GM12878 (cell line): ENCODE data around the gene HTR6. TPM values are rescaled to one million over a fixed set of nuclear protein-coding genes. Genes with fewer than 3 reads are reported as not detected.

Experiments used
- ATAC-seq: fragments of 200-7000 bp; cut with Tn5 transposase; 3 replicates; pipeline ENCODE4 v1.9.1; 2020; ENCODE audit warnings: mild to moderate bottlenecking, moderate library complexity
- BruUV-seq: library from RNA; stranded (reverse); fragments of 400-500 nt; replicated peaks from 2 replicates; lab custom pipeline; 2021; lab: Mats Ljungman, UMichigan
- CTCF ChIA-PET: fragments of 300-600 bp; sonication (Branson Sonifier 250); formaldehyde crosslinking; extraction: SDS; loops from one replicate; lab custom pipeline; 2021; ENCODE audit warnings: inconsistent platforms; lab: Yijun Ruan, JAX
- POLR2A ChIA-PET: fragments of 350-600 bp; formaldehyde crosslinking; extraction: SDS; loops from one replicate; lab custom pipeline; 2021; ENCODE audit warnings: inconsistent platforms; lab: Charles Lee
- RAD21 ChIA-PET: fragments of 300-600 bp; sonication (Branson Sonifier 250); formaldehyde crosslinking; loops from one replicate; lab custom pipeline; 2023; ENCODE audit warnings: antibody characterized with exemption; ENCODE audit not compliant: unreplicated experiment; lab: Charles Lee
- SMC1A ChIA-PET: fragments of 300-600 bp; sonication (Branson Sonifier 250); formaldehyde crosslinking; loops from one replicate; lab custom pipeline; 2023; ENCODE audit not compliant: unreplicated experiment, uncharacterized antibody; lab: Charles Lee
- DNase-seq: peaks from one replicate; pipeline ENCODE4 v3.0.0-alpha.2; 2011; ENCODE audit warnings: low read depth, low spot score
- FAIRE-seq: peaks from 3 replicates; lab custom pipeline; 2011; peaks lifted over from hg19 to GRCh38; lab: Jason Lieb, UNC
- H2AFZ ChIP-seq: 2 replicates; pipeline ENCODE4 v1.6.0; 2011; ENCODE audit warnings: low read depth, low read length, control low read depth; ENCODE audit not compliant: control insufficient read depth
- H3K27ac ChIP-seq: 2 replicates; pipeline ENCODE4 v1.5.1; 2011; ENCODE audit warnings: control low read depth; ENCODE audit not compliant: control insufficient read depth, insufficient read depth
- H3K27me3 ChIP-seq, 2 experiments: replicated peaks in 1 of 2; 2 replicates each; pipeline versions ENCODE4 v1.6.0 to v1.6.1; 2011; ENCODE audit warnings: low read length in 1 of 2; ENCODE audit not compliant: control insufficient read depth in 2 of 2, insufficient read depth in 2 of 2
- H3K36me3 ChIP-seq, 2 experiments: 2 replicates each; pipeline ENCODE4 v1.5.1; 2011; ENCODE audit warnings: low read length in 1 of 2; ENCODE audit not compliant: control insufficient read depth in 2 of 2, insufficient read depth in 2 of 2
- H3K4me1 ChIP-seq: 2 replicates; pipeline ENCODE4 v1.6.1; 2011; ENCODE audit warnings: mild to moderate bottlenecking, low read length, moderate library complexity, mixed read lengths; ENCODE audit not compliant: control insufficient read depth, insufficient read depth
- H3K4me2 ChIP-seq: 2 replicates; pipeline ENCODE4 v1.6.0; 2011; ENCODE audit warnings: control low read depth; ENCODE audit not compliant: control insufficient read depth, insufficient read depth
- H3K4me3 ChIP-seq: fragments of 200-600 bp; sonication (generic); 2 replicates; pipeline ENCODE4 v1.5.1; 2016
- H3K79me2 ChIP-seq: 2 replicates; pipeline ENCODE4 v1.6.0; 2011; ENCODE audit warnings: low read length; ENCODE audit not compliant: control insufficient read depth, insufficient read depth
- H3K9ac ChIP-seq: 2 replicates; pipeline ENCODE4 v1.8.0; 2011; ENCODE audit warnings: low read length, control low read depth, mixed read lengths; ENCODE audit not compliant: control insufficient read depth, insufficient read depth
- H3K9me3 ChIP-seq: replicated peaks from 3 replicates; pipeline ENCODE4 v1.5.1; 2011; ENCODE audit warnings: mild to moderate bottlenecking, low read length; ENCODE audit not compliant: control insufficient read depth, insufficient read depth
- H4K20me1 ChIP-seq: 2 replicates; pipeline ENCODE4 v1.6.0; 2011; ENCODE audit not compliant: control insufficient read depth, insufficient read depth
- ELK1 ChIP-seq: IDR thresholded peaks from 2 replicates; pipeline ENCODE4 v1.6.1; 2012; ENCODE audit warnings: low read depth, low read length, improper control_type of control experiment
- HDAC6 ChIP-seq: fragments of 200-600 bp; sonication (generic); IDR thresholded peaks from one replicate; pipeline ENCODE4 v1.8.0; 2017; ENCODE audit warnings: antibody characterized with exemption; ENCODE audit not compliant: unreplicated experiment
- LARP7 ChIP-seq: fragments of 450-650 bp; IDR thresholded peaks from 2 replicates; pipeline ENCODE4 v1.6.1; 2017; ENCODE audit warnings: mild to moderate bottlenecking
- RELA ChIP-seq: fragments of 450-650 bp; IDR thresholded peaks from 2 replicates; pipeline ENCODE4 v1.8.0; 2014; ENCODE audit warnings: borderline replicate concordance; ENCODE audit not compliant: partially characterized antibody
- USF2 ChIP-seq: IDR thresholded peaks from 2 replicates; pipeline ENCODE4 v1.6.1; 2011; ENCODE audit warnings: low read depth, low read length, improper control_type of control experiment, borderline replicate concordance
- ZNF207 ChIP-seq: fragments of 450-650 bp; IDR thresholded peaks from 2 replicates; pipeline ENCODE4 v1.6.1; 2014; ENCODE audit warnings: antibody characterized with exemption, mild to moderate bottlenecking, borderline replicate concordance
- ZNF274 ChIP-seq: IDR thresholded peaks from one replicate; pipeline ENCODE4 v1.8.0; 2011; ENCODE audit not compliant: insufficient read length, insufficient read depth
- WGBS: methylation state at CpG from one replicate; pipeline ENCODE4 v1.1.6; 2016; ENCODE audit warnings: low lambda C conversion rate; ENCODE audit not compliant: insufficient replicate concordance, insufficient coverage; ENCODE audit errors: missing lambda C conversion rate; 5-methylcytosine and 5-hydroxymethylcytosine counted together
- in situ Hi-C: fragments of 300-500 bp; cut with MboI; formaldehyde crosslinking; loops from 9 replicates; pipeline ENCODE4 v1.14.3; 2018; ENCODE audit warnings: mixed read lengths
- intact Hi-C: fragments of 100-400 bp; cut with micrococcal nuclease; formaldehyde crosslinking; loops from one replicate; pipeline ENCODE4 v1.14.2; 2022; ENCODE audit not compliant: unreplicated experiment
- polyA plus RNA-seq, 11 experiments: library from polyadenylated mRNA; depleted of rRNA in 4 of 11; unstranded in 6 of 11; stranded (reverse) in 5 of 11; fragments of >200 nt; fragmentation: Nextera tagmentation in 4 of 11; fragmentation: Illumina TruSeq in 1 of 11; extraction: Ambion mirVana in 4 of 11; extraction: Trizol in 1 of 11; gene quantifications; 1 replicate in 1 of 11; 2 replicates in 10 of 11; pipeline versions ENCODE4 v1.2.1 to v1.2.3, GENCODE V29; 2011 to 2016; ENCODE audit warnings: inconsistent platforms in 2 of 11, missing spikeins in 2 of 11, low read depth in 1 of 11
- total RNA-seq, 4 experiments: library from RNA; depleted of rRNA in 3 of 4; stranded (reverse); fragments of >200 nt in 3 of 4; fragmentation: Illumina TruSeq in 1 of 4; extraction: Trizol in 1 of 4; gene quantifications; 2 replicates each; pipeline versions ENCODE4 v1.2.1 to v1.2.3, GENCODE V29; 2013 to 2021

HTR6 gene
- total and polyA plus RNA-seq, 10 of the 15 experiments (the other 5 are each of a cell fraction or from before 2014, with no cell fraction given), result 0.03 to 5.3 (median 1.7) TPM; not detected in 2

- RAD21 ChIA-PET, result no interaction called here
- Histone ChIP-seq H3K9ac (no peak overlapping the region), H3K9me3 (no peaks in the 10 kb centered on the region), H3K4me3 (no peak overlapping the region), H3K27ac (no peak overlapping the region), H3K27me3 (no peaks in the 10 kb centered on the region), H3K4me2 (no peak overlapping the region), H3K4me1 (peaks cover 20% of the 10 kb centered on the region), H2AFZ (no peak overlapping the region), H3K36me3 (peaks cover 0 to 4% of the 10 kb centered on the region in 2 experiments; a peak in 1 of 4 replicates), H3K79me2 (no peaks in the 10 kb centered on the region), H4K20me1 (no peaks in the 10 kb centered on the region)
- SMC1A ChIA-PET, result no interaction called here
- TF ChIP-seq RELA, result no peak
- no peak for TF ChIP-seq ZNF274
- no peak for TF ChIP-seq ELK1
- no peak for TF ChIP-seq USF2
- TF ChIP-seq LARP7, result no peak
- no peak for TF ChIP-seq ZNF207
- TF ChIP-seq HDAC6, result no peak
- CTCF ChIA-PET, result interaction anchor here (14.4 kb wide), 1 partner anchor 38 kb away, joined by 378 read pairs; the partner anchor contains the start of gene HTR6
- no peak for ATAC-seq
- BruUV-seq, result no TSS peak
- POLR2A ChIA-PET, result no interaction called here
- FAIRE-seq, result no peak
- intact Hi-C loops (no loop called here), in situ Hi-C loops (loop anchor here (5.0 kb wide), 1 partner anchor 38 kb away; the partner anchor contains the start of gene HTR6)
- 83% methylated on average over 14 of the region's 14 CpGs for WGBS
- DNase-seq, result no peak
Observed at GRCh38 chr1:19700079-19700777, 35.6 kb downstream of the HTR6 start.
